ENCODE data around the gene DLGAP4.

DNA sequence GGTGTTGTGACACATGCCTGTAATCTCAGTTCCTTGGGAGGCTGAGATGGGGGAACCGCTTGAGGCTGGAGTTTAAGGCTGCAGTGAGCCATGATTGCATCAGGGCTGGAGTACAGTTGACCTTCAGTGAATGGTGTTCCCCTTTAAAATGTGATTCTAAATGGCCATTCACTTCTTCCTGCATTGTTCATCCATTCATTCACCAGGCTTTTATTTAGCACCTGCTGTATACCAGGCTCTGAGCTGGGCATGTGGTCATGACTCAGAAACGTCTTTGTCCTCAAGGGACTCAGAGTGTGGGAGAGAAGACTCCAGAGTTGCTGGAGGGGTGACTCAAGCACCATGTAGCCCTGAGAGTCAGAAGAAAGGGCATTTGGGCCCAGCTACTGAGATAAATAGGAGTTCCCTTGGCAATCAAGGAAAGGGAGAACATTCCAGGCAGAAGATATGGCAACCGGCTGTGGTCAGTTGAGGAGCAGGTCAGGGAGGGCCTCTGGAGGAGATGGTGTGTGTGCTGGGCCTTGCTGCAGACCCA is 101.1 kb downstream of the DLGAP4 start:
- TF ChIP-seq CTCF (IDR thresholded peaks at IDR 0.05; ENCODE audit: insufficient read depth, low read length, poor library complexity, severe bottlenecking), result no peak
- TF ChIP-seq EZH2phosphoT487 (conservative IDR thresholded peaks at IDR 0.05; ENCODE audit: low read length), result no peak
